NCI-H345 (cell line): ENCODE results near the gene TIGD4.
"Not testable (repeated sequence)": the region's sequence is repeated elsewhere in the genome, so short reads cannot be mapped to it uniquely, and the experiment has no call there.

Experiments
- DNase-seq: peaks from one replicate; lab custom pipeline; 2025; lab: John Stamatoyannopoulos, UW

TIGD4 gene

GRCh38 chr4:152780267-152780778 is 793 bp upstream of the TIGD4 start:
- no peak for DNase-seq

GRCh38 chr4:152778656-152779512 is 646 bp downstream of the TIGD4 start:
- DNase-seq, result peak; percentile 26

GRCh38 chr4:152777488-152777887 is 2.0 kb downstream of the TIGD4 start:
- no peak for DNase-seq

- DNase-seq, result no peak
Observed at GRCh38 chr4:152776352-152776751, 3.2 kb downstream of the TIGD4 start.

- DNase-seq, result no peak
Observed at GRCh38 chr4:152773953-152774352, 5.6 kb downstream of the TIGD4 start.

GRCh38 chr4:152773339-152773738 is 6.2 kb downstream of the TIGD4 start:
- no peak for DNase-seq

GRCh38 chr4:152771741-152772533 is 7.6 kb downstream of the TIGD4 start:
- no peak for DNase-seq

GRCh38 chr4:152765069-152765737 is 14.3 kb downstream of the TIGD4 start:
- not testable (repeated sequence) for DNase-seq

GRCh38 chr4:152763796-152764195 is 15.7 kb downstream of the TIGD4 start:
- no peak for DNase-seq

GRCh38 chr4:152748619-152749018 is 30.9 kb downstream of the TIGD4 start:
- DNase-seq, result no peak

- DNase-seq, result no peak
Observed at GRCh38 chr4:152747444-152747843, 32.1 kb downstream of the TIGD4 start.

- DNase-seq, result no peak
Observed at GRCh38 chr4:152738827-152739226, 40.7 kb downstream of the TIGD4 start.

- DNase-seq, result no peak
Observed at GRCh38 chr4:152735906-152736305, 43.6 kb downstream of the TIGD4 start.

- peak; percentile 2 for DNase-seq
Observed at GRCh38 chr4:152735396-152735859, 44.1 kb downstream of the TIGD4 start.

GRCh38 chr4:152734699-152735050 is 44.9 kb downstream of the TIGD4 start:
- DNase-seq, result no peak

- DNase-seq, result no peak
Observed at GRCh38 chr4:152734015-152734698, 45.4 kb downstream of the TIGD4 start.

GRCh38 chr4:152731997-152732396 is 47.5 kb downstream of the TIGD4 start:
- DNase-seq, result no peak

- DNase-seq, result no peak
Observed at GRCh38 chr4:152729466-152729865, 50.1 kb downstream of the TIGD4 start.

GRCh38 chr4:152728343-152728742 is 51.2 kb downstream of the TIGD4 start:
- no peak for DNase-seq

- DNase-seq, result no peak
Observed at GRCh38 chr4:152727784-152728183, 51.7 kb downstream of the TIGD4 start.

- no peak for DNase-seq
Observed at GRCh38 chr4:152724494-152724893, 55.0 kb downstream of the TIGD4 start.

- DNase-seq, result no peak
Observed at GRCh38 chr4:152723236-152723635, 56.3 kb downstream of the TIGD4 start.
